A673 (cell line): ENCODE data around the gene ACSBG1. TPM values are rescaled to one million over a fixed set of nuclear protein-coding genes. Genes with fewer than 3 reads are reported as not detected.

Source experiments
- BruUV-seq: library from RNA; stranded (reverse); fragments of 400-500 nt; replicated peaks from 2 replicates; lab custom pipeline; 2021; lab: Mats Ljungman, UMichigan
- CTCF ChIA-PET: fragments of 300-600 bp; sonication (Branson Sonifier 250); formaldehyde crosslinking; loops from one replicate; lab custom pipeline; 2022; ENCODE audit warnings: antibody characterized with exemption; lab: Charles Lee
- POLR2A ChIA-PET: fragments of 300-600 bp; sonication (Branson Sonifier 250); formaldehyde crosslinking; loops from one replicate; lab custom pipeline; 2022; ENCODE audit warnings: antibody characterized with exemption; ENCODE audit not compliant: low non-redundant PET; lab: Charles Lee
- DNase-seq: peaks from one replicate; pipeline ENCODE4 v3.0.0-alpha.2; 2015; ENCODE audit warnings: low spot score
- H3K27ac ChIP-seq: fragments of 200-600 bp; sonication (generic); 2 replicates; pipeline ENCODE4 v1.5.1; 2016; ENCODE audit warnings: mixed run types, low read depth, mild to moderate bottlenecking, mixed read lengths, antibody characterized with exemption, low read length; ENCODE audit not compliant: poor library complexity, severe bottlenecking
- H3K27me3 ChIP-seq: fragments of 200-600 bp; sonication (generic); replicated peaks from 2 replicates; pipeline ENCODE4 v1.6.1; 2017; ENCODE audit warnings: mixed run types, low read depth, mild to moderate bottlenecking, mixed read lengths, antibody characterized with exemption, low read length; ENCODE audit not compliant: insufficient read depth, poor library complexity
- H3K36me3 ChIP-seq: fragments of 200-600 bp; sonication (generic); 2 replicates; pipeline ENCODE4 v1.6.1; 2016; ENCODE audit warnings: mixed run types, mild to moderate bottlenecking, mixed read lengths, antibody characterized with exemption, low read length; ENCODE audit not compliant: insufficient read depth, poor library complexity, severe bottlenecking
- H3K4me1 ChIP-seq: fragments of 200-600 bp; sonication (generic); 2 replicates; pipeline ENCODE4 v1.6.1; 2017; ENCODE audit warnings: mixed run types, mild to moderate bottlenecking, mixed read lengths, antibody characterized with exemption, low read length; ENCODE audit not compliant: insufficient read depth, poor library complexity, severe bottlenecking
- H3K4me3 ChIP-seq: fragments of 200-600 bp; sonication (generic); 2 replicates; pipeline ENCODE4 v1.5.1; 2016; ENCODE audit warnings: low read depth, mixed run types, mild to moderate bottlenecking, mixed read lengths, low read length; ENCODE audit not compliant: poor library complexity, severe bottlenecking
- H3K9me3 ChIP-seq: fragments of 200-600 bp; sonication (generic); 2 replicates; pipeline ENCODE4 v1.6.1; 2016; ENCODE audit warnings: mixed run types, low read depth, mild to moderate bottlenecking, mixed read lengths, antibody characterized with exemption, low read length; ENCODE audit not compliant: poor library complexity, severe bottlenecking
- EZH2 ChIP-seq: fragments of 200-600 bp; sonication (generic); IDR thresholded peaks from 2 replicates; pipeline ENCODE4 v1.6.1; 2017; ENCODE audit warnings: borderline replicate concordance, low read depth, mild to moderate bottlenecking, mixed read lengths, antibody characterized with exemption, low read length; ENCODE audit not compliant: poor library complexity, severe bottlenecking
- intact Hi-C: fragments of 100-400 bp; cut with micrococcal nuclease; formaldehyde crosslinking; loops from one replicate; pipeline ENCODE4 v1.10.0; 2022; ENCODE audit not compliant: unreplicated experiment
- total RNA-seq: library from RNA; stranded (reverse); gene quantifications from 2 replicates; pipeline ENCODE4 v1.2.3, GENCODE V29; 2021
- TF ChIP-seq, protein P1 (sequence below): fragments of 300-800, 200-600 bp; sonication (generic); conservative IDR thresholded peaks from 2 replicates; pipeline ENCODE4 v1.5.1; 2017; ENCODE audit warnings: low read depth, mild to moderate bottlenecking, antibody characterized with exemption, low read length, moderate library complexity, mixed read lengths

The ACSBG1 gene
- total RNA-seq, 1 experiment from 2014 or later: 0.45 TPM

DNA sequence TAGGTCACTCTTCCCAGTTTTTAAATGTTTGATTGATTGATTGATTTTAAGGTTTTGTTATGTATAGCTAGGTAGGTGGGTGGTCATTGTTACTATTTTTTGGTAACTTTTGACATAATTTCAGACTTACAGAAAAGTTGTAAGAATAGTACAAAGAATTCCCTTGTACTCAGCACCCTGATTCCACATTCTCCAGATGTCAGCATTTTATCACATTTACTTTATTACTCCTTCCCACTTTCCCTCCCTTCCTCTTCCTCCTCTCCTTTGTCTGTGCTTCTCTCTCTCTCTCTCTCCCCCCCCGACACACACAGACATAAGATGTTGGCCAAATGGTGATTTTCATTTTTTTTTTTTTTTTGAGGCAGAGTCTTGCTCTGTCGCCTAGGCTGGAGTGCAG is 70.4 kb downstream of the ACSBG1 start:
- POLR2A ChIA-PET: no interaction called here
- no peak for TF ChIP-seq EZH2
- TF ChIP-seq, protein P1, sequence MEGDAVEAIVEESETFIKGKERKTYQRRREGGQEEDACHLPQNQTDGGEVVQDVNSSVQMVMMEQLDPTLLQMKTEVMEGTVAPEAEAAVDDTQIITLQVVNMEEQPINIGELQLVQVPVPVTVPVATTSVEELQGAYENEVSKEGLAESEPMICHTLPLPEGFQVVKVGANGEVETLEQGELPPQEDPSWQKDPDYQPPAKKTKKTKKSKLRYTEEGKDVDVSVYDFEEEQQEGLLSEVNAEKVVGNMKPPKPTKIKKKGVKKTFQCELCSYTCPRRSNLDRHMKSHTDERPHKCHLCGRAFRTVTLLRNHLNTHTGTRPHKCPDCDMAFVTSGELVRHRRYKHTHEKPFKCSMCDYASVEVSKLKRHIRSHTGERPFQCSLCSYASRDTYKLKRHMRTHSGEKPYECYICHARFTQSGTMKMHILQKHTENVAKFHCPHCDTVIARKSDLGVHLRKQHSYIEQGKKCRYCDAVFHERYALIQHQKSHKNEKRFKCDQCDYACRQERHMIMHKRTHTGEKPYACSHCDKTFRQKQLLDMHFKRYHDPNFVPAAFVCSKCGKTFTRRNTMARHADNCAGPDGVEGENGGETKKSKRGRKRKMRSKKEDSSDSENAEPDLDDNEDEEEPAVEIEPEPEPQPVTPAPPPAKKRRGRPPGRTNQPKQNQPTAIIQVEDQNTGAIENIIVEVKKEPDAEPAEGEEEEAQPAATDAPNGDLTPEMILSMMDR: no peak
- Histone ChIP-seq H3K27ac (no peak overlapping the region), H3K4me3 (no peak overlapping the region), H3K9me3 (no peaks in the 10 kb centered on the region), H3K36me3 (peaks cover 40% of the 10 kb centered on the region), H3K27me3 (no peaks in the 10 kb centered on the region), H3K4me1 (no peaks in the 10 kb centered on the region)
- CTCF ChIA-PET: no interaction called here
- intact Hi-C loops: no loop called here
- no peak for DNase-seq
- no TSS peak for BruUV-seq

- ChIA-PET CTCF (no interaction called here), POLR2A (no interaction called here)
- Histone ChIP-seq H3K4me1 (no peaks in the 10 kb centered on the region), H3K27me3 (no peaks in the 10 kb centered on the region), H3K36me3 (peaks cover 28% of the 10 kb centered on the region), H3K27ac (no peak overlapping the region), H3K9me3 (no peaks in the 10 kb centered on the region), H3K4me3 (no peak overlapping the region)
- intact Hi-C loops: no loop called here
- DNase-seq: no peak
- BruUV-seq: no TSS peak
- TF ChIP-seq, protein P1: no peak
- no peak for TF ChIP-seq EZH2
Measured at GRCh38 chr15:78162038-78162437, 72.3 kb downstream of the ACSBG1 start.

DNA sequence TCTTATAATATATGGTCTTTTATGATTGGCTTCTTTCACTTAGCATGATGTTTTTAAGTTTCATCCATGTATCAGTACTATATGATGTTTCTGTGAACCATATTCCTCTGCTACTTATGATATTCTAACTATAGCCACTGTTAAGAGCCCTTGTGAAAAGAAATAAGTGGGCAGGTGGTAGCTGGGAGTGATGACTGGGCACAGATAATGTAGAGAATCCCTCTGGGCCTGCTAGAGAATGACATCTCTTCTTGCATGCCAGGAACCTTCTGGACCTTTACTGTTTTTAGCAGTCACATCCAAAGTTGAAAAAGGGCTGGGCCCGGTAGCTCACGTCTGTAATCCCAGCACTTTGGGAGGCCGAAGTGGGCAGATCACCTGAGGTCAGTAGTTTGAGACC is 75.0 kb downstream of the ACSBG1 start:
- no TSS peak for BruUV-seq
- DNase-seq: no peak
- ChIA-PET CTCF (no interaction called here), POLR2A (no interaction called here)
- peaks cover 5% of the 10 kb centered on the region for H3K4me1 ChIP-seq
- H3K27ac ChIP-seq: no peak overlapping the region
- intact Hi-C loops: no loop called here
- TF ChIP-seq, protein P1: no peak
- no peak for TF ChIP-seq EZH2
- H3K4me3 ChIP-seq: no peak overlapping the region
- H3K9me3 ChIP-seq: no peaks in the 10 kb centered on the region
- no peaks in the 10 kb centered on the region for H3K27me3 ChIP-seq
- H3K36me3 ChIP-seq: peaks cover 14% of the 10 kb centered on the region
